Memory B cell (primary cell): ENCODE data around the gene ASH1L.

Experiments used
- ATAC-seq: fragments of 150-1000 bp; cut with Tn5 transposase; 2 replicates; pipeline ENCODE4 v1.10.0; 2021; ENCODE audit warnings: low read depth, mild to moderate bottlenecking, moderate library complexity
- DNase-seq, 2 donors: peaks; one replicate each; pipeline ENCODE4 v3.0.0; 2022; ENCODE audit warnings: low spot score in 2 of 2
- H3K27ac Mint-ChIP-seq: one replicate; pipeline ENCODE4 v1.8.0; 2022; ENCODE audit warnings: mild to moderate bottlenecking, moderate library complexity, mixed read lengths
- H3K27me3 Mint-ChIP-seq: one replicate; pipeline ENCODE4 v1.8.0; 2022; ENCODE audit warnings: mixed read lengths
- H3K36me3 Mint-ChIP-seq: one replicate; pipeline ENCODE4 v1.8.0; 2022; ENCODE audit warnings: mild to moderate bottlenecking, mixed read lengths
- H3K4me1 Mint-ChIP-seq: one replicate; pipeline ENCODE4 v1.8.0; 2022; ENCODE audit warnings: mixed read lengths
- H3K4me3 Mint-ChIP-seq: one replicate; pipeline ENCODE4 v1.8.0; 2022; ENCODE audit warnings: mild to moderate bottlenecking, moderate library complexity, mixed read lengths
- H3K9me3 Mint-ChIP-seq: one replicate; pipeline ENCODE4 v1.8.0; 2022; ENCODE audit warnings: mixed read lengths

ASH1L gene

GRCh38 chr1:155320661-155321617 is 241.7 kb downstream of the ASH1L start, which contains the start of gene RUSC1:
Gene RUSC1 (plus strand): TSS chr1:155320894. CDS start chr1:155321774, 880 bp downstream.
- peak; percentile 21 for ATAC-seq
- peak within 1 kb of the TSS; percentile 78 for H3K4me3 Mint-ChIP-seq
- H3K36me3 Mint-ChIP-seq = peaks cover 4% of the 10 kb centered on the region
- peaks cover 19% of the 10 kb centered on the region for H3K4me1 Mint-ChIP-seq
- H3K27ac Mint-ChIP-seq = no peak within 1 kb of the TSS
- no peaks in the 10 kb centered on the region for H3K27me3 Mint-ChIP-seq
- DNase-seq = peak; percentile 52 to 61
- no peaks in the 10 kb centered on the region for H3K9me3 Mint-ChIP-seq

- Mint-ChIP-seq H3K36me3 (peaks cover 4% of the 10 kb centered on the region), H3K4me1 (peaks cover 16% of the 10 kb centered on the region), H3K27ac (no peak overlapping the region), H3K4me3 (peak overlapping the region; percentile 78), H3K9me3 (no peaks in the 10 kb centered on the region), H3K27me3 (no peaks in the 10 kb centered on the region)
- ATAC-seq (no peak), DNase-seq (no peak)
Measured at GRCh38 chr1:155320252-155320651, 242.4 kb downstream of the ASH1L start.

GRCh38 chr1:155319536-155319935 is 243.1 kb downstream of the ASH1L start:
- Mint-ChIP-seq H3K27me3 (no peaks in the 10 kb centered on the region), H3K36me3 (peaks cover 4% of the 10 kb centered on the region), H3K4me1 (peaks cover 16% of the 10 kb centered on the region), H3K27ac (no peak overlapping the region), H3K9me3 (no peaks in the 10 kb centered on the region), H3K4me3 (no peak overlapping the region)
- DNase-seq = no peak
- no peak for ATAC-seq

- Mint-ChIP-seq H3K4me1 (peaks cover 16% of the 10 kb centered on the region), H3K4me3 (no peak overlapping the region), H3K27me3 (no peaks in the 10 kb centered on the region), H3K27ac (no peak overlapping the region), H3K9me3 (no peaks in the 10 kb centered on the region), H3K36me3 (peaks cover 10% of the 10 kb centered on the region)
- no peak for DNase-seq
- ATAC-seq = no peak
Measured at GRCh38 chr1:155318082-155318481, 244.5 kb downstream of the ASH1L start.

- ATAC-seq (no peak), DNase-seq (no peak)
- no peak overlapping the region for H3K4me3 Mint-ChIP-seq
- H3K36me3 Mint-ChIP-seq = peaks cover 17% of the 10 kb centered on the region
- no peaks in the 10 kb centered on the region for H3K27me3 Mint-ChIP-seq
- no peak overlapping the region for H3K27ac Mint-ChIP-seq
- no peaks in the 10 kb centered on the region for H3K9me3 Mint-ChIP-seq
- peaks cover 16% of the 10 kb centered on the region for H3K4me1 Mint-ChIP-seq
Measured at GRCh38 chr1:155316922-155317321, 245.7 kb downstream of the ASH1L start.

GRCh38 chr1:155313261-155313660 is 249.3 kb downstream of the ASH1L start:
- DNase-seq = no peak
- no peaks in the 10 kb centered on the region for H3K27me3 Mint-ChIP-seq
- peaks cover 13% of the 10 kb centered on the region for H3K36me3 Mint-ChIP-seq
- no peak overlapping the region for H3K27ac Mint-ChIP-seq
- H3K9me3 Mint-ChIP-seq = no peaks in the 10 kb centered on the region
- peaks cover 6% of the 10 kb centered on the region for H3K4me1 Mint-ChIP-seq
- H3K4me3 Mint-ChIP-seq = no peak overlapping the region
- no peak for ATAC-seq

- H3K4me1 Mint-ChIP-seq = peaks cover 6% of the 10 kb centered on the region
- peak overlapping the region; percentile 94 for H3K27ac Mint-ChIP-seq
- DNase-seq (no peak), ATAC-seq (no peak)
- no peaks in the 10 kb centered on the region for H3K9me3 Mint-ChIP-seq
- H3K4me3 Mint-ChIP-seq = peak overlapping the region; percentile 94
- no peaks in the 10 kb centered on the region for H3K27me3 Mint-ChIP-seq
- peaks cover 13% of the 10 kb centered on the region for H3K36me3 Mint-ChIP-seq
Measured at GRCh38 chr1:155309423-155310021, 253.1 kb downstream of the ASH1L start.

GRCh38 chr1:155308493-155309422 is 253.8 kb downstream of the ASH1L start, which contains the start of gene FDPS:
Gene FDPS (plus strand): TSS chr1:155308866. CDS start chr1:155309790, 924 bp downstream.
- peak; percentile 95 for ATAC-seq
- H3K36me3 Mint-ChIP-seq = peaks cover 13% of the 10 kb centered on the region

GRCh38 chr1:155307247-155307740 is 255.3 kb downstream of the ASH1L start:
- peak overlapping the region; percentile 64 for H3K27ac Mint-ChIP-seq
- H3K4me1 Mint-ChIP-seq = peaks cover 6% of the 10 kb centered on the region
- H3K4me3 Mint-ChIP-seq = peak overlapping the region; percentile 2
- H3K9me3 Mint-ChIP-seq = no peaks in the 10 kb centered on the region
- DNase-seq (no peak), ATAC-seq (no peak)
- no peaks in the 10 kb centered on the region for H3K27me3 Mint-ChIP-seq
- peaks cover 4% of the 10 kb centered on the region for H3K36me3 Mint-ChIP-seq

More at GRCh38 chr1:155308493-155309422, 253.8 kb downstream of the ASH1L start, which contains the start of gene FDPS:
- H3K4me3 Mint-ChIP-seq = peak within 1 kb of the TSS; percentile 94
- no peaks in the 10 kb centered on the region for H3K27me3 Mint-ChIP-seq
- H3K9me3 Mint-ChIP-seq = no peaks in the 10 kb centered on the region
- peak; percentile 82 to 93 for DNase-seq
- peak within 1 kb of the TSS; percentile 94 for H3K27ac Mint-ChIP-seq
- H3K4me1 Mint-ChIP-seq = peaks cover 6% of the 10 kb centered on the region

GRCh38 chr1:155305881-155306391 is 256.7 kb downstream of the ASH1L start:
- Mint-ChIP-seq H3K4me3 (peak overlapping the region; percentile 4), H3K27ac (peak overlapping the region; percentile 19), H3K4me1 (peaks cover 6% of the 10 kb centered on the region), H3K9me3 (no peaks in the 10 kb centered on the region), H3K27me3 (no peaks in the 10 kb centered on the region), H3K36me3 (no peaks in the 10 kb centered on the region)
- DNase-seq (no peak), ATAC-seq (no peak)

- no peaks in the 10 kb centered on the region for H3K36me3 Mint-ChIP-seq
Measured at GRCh38 chr1:155304558-155305063, 258.0 kb downstream of the ASH1L start.

GRCh38 chr1:155301342-155301841 is 261.2 kb downstream of the ASH1L start, which contains the start of gene PKLR:
Gene PKLR (minus strand): TSS chr1:155301438. CDS start chr1:155301395, 43 bp downstream.
- Mint-ChIP-seq H3K4me3 (no peak within 1 kb of the TSS), H3K4me1 (peaks cover 3% of the 10 kb centered on the region), H3K27me3 (peaks cover 12% of the 10 kb centered on the region), H3K36me3 (peaks cover 2% of the 10 kb centered on the region), H3K9me3 (no peaks in the 10 kb centered on the region), H3K27ac (no peak within 1 kb of the TSS)
- no peak for ATAC-seq
- no peak for DNase-seq

More at GRCh38 chr1:155304558-155305063, 258.0 kb downstream of the ASH1L start:
- ATAC-seq (no peak), DNase-seq (no peak)
- no peaks in the 10 kb centered on the region for H3K9me3 Mint-ChIP-seq
- H3K27me3 Mint-ChIP-seq = no peaks in the 10 kb centered on the region
- H3K4me3 Mint-ChIP-seq = no peak overlapping the region
- H3K27ac Mint-ChIP-seq = no peak overlapping the region
- H3K4me1 Mint-ChIP-seq = peaks cover 3% of the 10 kb centered on the region
